ENCODE measurements around the gene ASCL3. TPM values are rescaled to one million over a fixed set of nuclear protein-coding genes. Genes with fewer than 3 reads are reported as not detected.

ASCL3 gene
- total RNA-seq, 2 donors from 2014 or later: not detected

- peak overlapping the region; percentile 57 for H3K27ac Mint-ChIP-seq
- ATAC-seq (no peak), DNase-seq (no peak)
- H3K9me3 ChIP-seq (ENCODE audit: control insufficient read depth, low read length, poor library complexity, severe bottlenecking): no peaks in the 10 kb centered on the region
- H3K27me3 Mint-ChIP-seq: peaks cover 25% of the 10 kb centered on the region
- H3K4me1 Mint-ChIP-seq: peaks cover 8% of the 10 kb centered on the region
- peak overlapping the region; percentile 63 for H3K4me3 Mint-ChIP-seq
- H3K36me3 Mint-ChIP-seq (ENCODE audit: low read depth): peaks cover 3% of the 10 kb centered on the region
Observed at GRCh38 chr11:8934742-8935488, 7.9 kb downstream of the ASCL3 start.

GRCh38 chr11:8933931-8934330 lies 8.9 kb downstream of the ASCL3 start:
- H3K27me3 Mint-ChIP-seq: peaks cover 19% of the 10 kb centered on the region
- ATAC-seq: no peak
- no peak overlapping the region for H3K27ac Mint-ChIP-seq
- no peaks in the 10 kb centered on the region for H3K9me3 ChIP-seq (ENCODE audit: control insufficient read depth, low read length, poor library complexity, severe bottlenecking)
- no peak for DNase-seq
- H3K4me1 Mint-ChIP-seq: peaks cover 8% of the 10 kb centered on the region
- H3K4me3 Mint-ChIP-seq: no peak overlapping the region
- peaks cover 3% of the 10 kb centered on the region for H3K36me3 Mint-ChIP-seq (ENCODE audit: low read depth)

- H3K4me1 Mint-ChIP-seq: peaks cover 8% of the 10 kb centered on the region
- no peak within 1 kb of the TSS for H3K27ac Mint-ChIP-seq
- no peaks in the 10 kb centered on the region for H3K9me3 ChIP-seq (ENCODE audit: control insufficient read depth, low read length, poor library complexity, severe bottlenecking)
- peaks cover 11% of the 10 kb centered on the region for H3K27me3 Mint-ChIP-seq
- no peak within 1 kb of the TSS for H3K4me3 Mint-ChIP-seq
- ATAC-seq (no peak), DNase-seq (no peak)
- H3K36me3 Mint-ChIP-seq (ENCODE audit: low read depth): peaks cover 3% of the 10 kb centered on the region
Observed at GRCh38 chr11:8932564-8933180, 10.1 kb downstream of the ASCL3 start, which contains the start of gene C11orf16. Gene C11orf16 (minus strand): TSS chr11:8932947. CDS start chr11:8932308, 639 bp downstream.

DNA sequence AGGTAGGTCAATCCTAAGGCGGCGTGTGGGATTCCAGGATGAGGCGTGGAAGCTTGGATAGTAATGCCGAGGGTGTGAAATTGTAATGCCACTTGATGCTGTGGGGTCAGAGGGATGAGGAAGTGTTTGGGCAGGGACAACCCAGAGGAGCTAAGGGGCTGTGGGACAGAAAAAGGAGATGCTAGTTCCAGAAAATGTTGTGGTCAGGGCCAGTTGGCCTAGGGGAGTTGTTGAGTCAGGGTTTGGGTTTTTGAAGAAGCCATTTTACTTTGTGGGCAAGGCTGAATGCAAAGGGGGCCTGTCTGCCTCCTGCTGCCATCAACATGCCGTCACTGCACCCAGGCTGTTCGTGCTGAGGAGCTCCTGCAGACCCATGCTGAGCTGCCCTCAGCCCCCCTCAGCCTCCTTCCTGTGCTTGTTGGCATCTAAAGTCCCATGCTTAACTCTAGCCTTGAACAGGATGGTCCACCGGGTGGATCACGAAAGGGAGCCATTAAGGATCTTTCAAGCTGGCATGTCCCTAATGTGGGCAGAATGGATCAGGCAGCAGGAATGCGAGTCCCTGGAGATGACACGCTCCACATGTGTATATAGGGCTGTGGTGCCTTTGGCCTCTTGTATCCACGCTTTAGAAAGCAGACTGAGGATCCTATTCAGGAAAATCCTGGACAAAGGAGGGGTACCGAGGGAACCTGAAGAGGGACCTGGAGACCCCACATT lies 12.2 kb downstream of the ASCL3 start:
- Mint-ChIP-seq H3K4me1 (peaks cover 8% of the 10 kb centered on the region), H3K27me3 (peaks cover 4% of the 10 kb centered on the region), H3K4me3 (no peak overlapping the region), H3K27ac (no peak overlapping the region), H3K36me3 (ENCODE audit: low read depth) (peaks cover 4% of the 10 kb centered on the region)
- H3K9me3 ChIP-seq (ENCODE audit: control insufficient read depth, low read length, poor library complexity, severe bottlenecking): no peaks in the 10 kb centered on the region
- DNase-seq: no peak
- ATAC-seq: no peak

- Mint-ChIP-seq H3K4me3 (no peak overlapping the region), H3K4me1 (peaks cover 3% of the 10 kb centered on the region), H3K27me3 (no peaks in the 10 kb centered on the region), H3K27ac (no peak overlapping the region), H3K36me3 (ENCODE audit: low read depth) (peaks cover 2% of the 10 kb centered on the region)
- ATAC-seq: no peak
- no peak for DNase-seq
- no peaks in the 10 kb centered on the region for H3K9me3 ChIP-seq (ENCODE audit: control insufficient read depth, low read length, poor library complexity, severe bottlenecking)
Observed at GRCh38 chr11:8928981-8929615, 13.7 kb downstream of the ASCL3 start.

GRCh38 chr11:8928205-8928604 lies 14.6 kb downstream of the ASCL3 start:
- Mint-ChIP-seq H3K4me1 (peaks cover 3% of the 10 kb centered on the region), H3K36me3 (ENCODE audit: low read depth) (peaks cover 2% of the 10 kb centered on the region), H3K27me3 (no peaks in the 10 kb centered on the region), H3K4me3 (no peak overlapping the region), H3K27ac (no peak overlapping the region)
- DNase-seq: no peak
- H3K9me3 ChIP-seq (ENCODE audit: control insufficient read depth, low read length, poor library complexity, severe bottlenecking): no peaks in the 10 kb centered on the region
- ATAC-seq: no peak

GRCh38 chr11:8927233-8927632 lies 15.6 kb downstream of the ASCL3 start:
- peaks cover 2% of the 10 kb centered on the region for H3K36me3 Mint-ChIP-seq (ENCODE audit: low read depth)
- H3K27ac Mint-ChIP-seq: no peak overlapping the region
- H3K4me3 Mint-ChIP-seq: no peak overlapping the region
- no peaks in the 10 kb centered on the region for H3K27me3 Mint-ChIP-seq
- H3K9me3 ChIP-seq (ENCODE audit: control insufficient read depth, low read length, poor library complexity, severe bottlenecking): no peaks in the 10 kb centered on the region
- H3K4me1 Mint-ChIP-seq: peaks cover 3% of the 10 kb centered on the region
- no peak for DNase-seq
- ATAC-seq: no peak

GRCh38 chr11:8926236-8926635 lies 16.6 kb downstream of the ASCL3 start:
- H3K27ac Mint-ChIP-seq: no peak overlapping the region
- H3K9me3 ChIP-seq (ENCODE audit: control insufficient read depth, low read length, poor library complexity, severe bottlenecking): no peaks in the 10 kb centered on the region
- H3K36me3 Mint-ChIP-seq (ENCODE audit: low read depth): peaks cover 2% of the 10 kb centered on the region
- ATAC-seq (no peak), DNase-seq (no peak)
- no peaks in the 10 kb centered on the region for H3K4me1 Mint-ChIP-seq
- no peaks in the 10 kb centered on the region for H3K27me3 Mint-ChIP-seq
- no peak overlapping the region for H3K4me3 Mint-ChIP-seq

- no peaks in the 10 kb centered on the region for H3K4me1 Mint-ChIP-seq
- ATAC-seq (no peak), DNase-seq (no peak)
- H3K27ac Mint-ChIP-seq: no peak overlapping the region
- H3K4me3 Mint-ChIP-seq: no peak overlapping the region
- H3K36me3 Mint-ChIP-seq (ENCODE audit: low read depth): peaks cover 2% of the 10 kb centered on the region
- H3K27me3 Mint-ChIP-seq: no peaks in the 10 kb centered on the region
- H3K9me3 ChIP-seq (ENCODE audit: control insufficient read depth, low read length, poor library complexity, severe bottlenecking): no peaks in the 10 kb centered on the region
Observed at GRCh38 chr11:8925711-8926110, 17.1 kb downstream of the ASCL3 start.

DNA sequence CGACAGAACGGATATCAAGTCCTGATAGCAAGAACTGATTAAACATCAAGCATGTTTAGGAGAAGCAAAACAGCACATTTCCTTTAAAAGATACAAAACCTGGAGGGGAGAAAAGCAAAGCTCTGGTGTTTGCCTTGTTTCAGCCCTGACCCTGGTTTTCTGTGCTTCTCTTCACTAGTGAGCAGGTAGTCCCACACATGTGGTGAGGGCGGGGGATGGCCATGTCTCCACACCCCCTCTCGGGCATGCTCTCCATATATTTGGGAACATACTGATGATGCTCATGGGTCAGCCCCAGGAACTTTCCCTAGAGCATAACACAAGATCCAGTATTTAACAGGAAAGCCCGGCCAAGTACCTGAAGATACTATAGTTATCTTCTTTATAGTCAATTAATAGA lies 20.1 kb downstream of the ASCL3 start:
- Mint-ChIP-seq H3K27ac (no peak overlapping the region), H3K4me3 (no peak overlapping the region), H3K27me3 (no peaks in the 10 kb centered on the region), H3K36me3 (ENCODE audit: low read depth) (peaks cover 2% of the 10 kb centered on the region), H3K4me1 (no peaks in the 10 kb centered on the region)
- ATAC-seq (no peak), DNase-seq (no peak)
- H3K9me3 ChIP-seq (ENCODE audit: control insufficient read depth, low read length, poor library complexity, severe bottlenecking): no peaks in the 10 kb centered on the region

- DNase-seq: no peak
Observed at GRCh38 chr11:8917157-8917825, 25.5 kb downstream of the ASCL3 start.

DNA sequence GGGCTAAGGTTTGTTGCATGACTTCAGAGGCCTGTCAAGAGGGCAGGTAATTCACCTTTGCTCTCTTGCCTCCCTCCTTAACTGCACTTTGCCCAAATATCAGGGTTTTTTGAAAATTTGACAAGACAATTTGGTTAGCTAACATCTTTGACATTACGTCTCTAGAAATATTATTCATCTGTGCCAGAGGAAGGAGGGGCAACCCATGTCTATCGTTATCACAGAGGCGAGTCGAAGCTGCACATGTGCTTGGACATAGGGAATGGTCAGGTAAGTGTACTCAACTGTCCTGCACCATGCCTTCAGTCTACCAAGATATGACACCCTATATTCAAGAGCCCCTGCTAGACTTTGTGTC lies 28.2 kb downstream of the ASCL3 start:
- Mint-ChIP-seq H3K36me3 (ENCODE audit: low read depth) (no peaks in the 10 kb centered on the region), H3K4me1 (peaks cover 15% of the 10 kb centered on the region), H3K4me3 (peak overlapping the region; percentile 77), H3K27me3 (no peaks in the 10 kb centered on the region), H3K27ac (peak overlapping the region; percentile 88)
- ATAC-seq (no peak), DNase-seq (no peak)
- H3K9me3 ChIP-seq (ENCODE audit: control insufficient read depth, low read length, poor library complexity, severe bottlenecking): no peaks in the 10 kb centered on the region

More at GRCh38 chr11:8917157-8917825, 25.5 kb downstream of the ASCL3 start:
- Mint-ChIP-seq H3K4me1 (peaks cover 11% of the 10 kb centered on the region), H3K27me3 (no peaks in the 10 kb centered on the region), H3K36me3 (ENCODE audit: low read depth) (no peaks in the 10 kb centered on the region), H3K4me3 (no peak overlapping the region), H3K27ac (no peak overlapping the region)
- no peak for ATAC-seq
- no peaks in the 10 kb centered on the region for H3K9me3 ChIP-seq (ENCODE audit: control insufficient read depth, low read length, poor library complexity, severe bottlenecking)

Data from T-helper 17 cell (primary cell).